HepG2 (cell line): ENCODE measurements around the gene TFPI. TPM values are rescaled to one million over a fixed set of nuclear protein-coding genes. Genes with fewer than 3 reads are reported as not detected.

Source experiments
- ATAC-seq: fragments of 200-7000 bp; cut with Tn5 transposase; 3 replicates; pipeline ENCODE4 v1.9.1; 2020; ENCODE audit warnings: mild to moderate bottlenecking, moderate library complexity
- BruUV-seq: library from RNA; stranded (reverse); fragments of 400-500 nt; replicated peaks from 2 replicates; lab custom pipeline; 2021; lab: Mats Ljungman, UMichigan
- CTCF ChIA-PET: fragments of 300-600 bp; formaldehyde crosslinking; extraction: SDS; loops from one replicate; lab custom pipeline; 2021; ENCODE audit warnings: low total read pairs, inconsistent platforms, low intra/inter-chr PET ratio; lab: Yijun Ruan, JAX
- POLR2A ChIA-PET: fragments of 350-600 bp; sonication (Branson Sonifier 250); formaldehyde crosslinking; loops from one replicate; lab custom pipeline; 2020; ENCODE audit warnings: antibody characterized with exemption, inconsistent platforms; lab: Yijun Ruan, JAX
- DNase-seq: peaks from one replicate; pipeline ENCODE4 v3.0.0-alpha.2; 2015; ENCODE audit warnings: low spot score
- FAIRE-seq: peaks from 3 replicates; lab custom pipeline; 2011; peaks lifted over from hg19 to GRCh38; lab: Jason Lieb, UNC
- H2AFZ ChIP-seq: one replicate; pipeline ENCODE4 v1.6.1; 2011; ENCODE audit warnings: low read length, inconsistent platforms
- H3K27ac ChIP-seq: fragments of 300-600 bp; 3 replicates; pipeline ENCODE4 v1.8.0; 2011; ENCODE audit warnings: mixed run types, mild to moderate bottlenecking, mixed read lengths, low read length, inconsistent platforms; ENCODE audit not compliant: insufficient read depth; ENCODE audit errors: extremely low read length
- H3K27me3 ChIP-seq, 2 experiments: fragments of 200-600 bp in 1 of 2; 2 replicates in 1 of 2; 3 replicates in 1 of 2; pipeline versions ENCODE4 v1.6.0 to v1.8.0; 2011; ENCODE audit warnings: low read length in 2 of 2, mild to moderate bottlenecking in 2 of 2, moderate library complexity in 2 of 2, inconsistent platforms in 1 of 2; ENCODE audit not compliant: insufficient read depth in 2 of 2, control insufficient read depth in 1 of 2
- H3K36me3 ChIP-seq, 2 experiments: fragments of 200-600 bp in 1 of 2; replicated peaks in 1 of 2; 2 replicates in 1 of 2; 3 replicates in 1 of 2; pipeline versions ENCODE4 v1.5.1 to v1.8.0; 2011; ENCODE audit warnings: low read length in 2 of 2, inconsistent platforms in 1 of 2; ENCODE audit not compliant: insufficient read depth in 2 of 2, control insufficient read depth in 1 of 2
- H3K4me1 ChIP-seq: 2 replicates; pipeline ENCODE4 v1.5.1; 2012; ENCODE audit warnings: low read length, inconsistent platforms; ENCODE audit not compliant: insufficient read depth
- H3K4me2 ChIP-seq: 2 replicates; pipeline ENCODE4 v1.6.0; 2011; ENCODE audit warnings: low read depth, low read length, inconsistent platforms
- H3K4me3 ChIP-seq, 3 experiments: fragments of 200-600 bp in 1 of 3; sonication (generic), shearing (Covaris generic) in 1 of 3; replicated peaks in 1 of 3; 2 replicates each; pipeline ENCODE4 v1.5.1; 2011 to 2016; ENCODE audit warnings: low read length in 3 of 3, inconsistent platforms in 2 of 3, low read depth in 2 of 3, mild to moderate bottlenecking in 2 of 3, control low read depth in 1 of 3, mixed read lengths in 1 of 3; ENCODE audit not compliant: insufficient read depth in 1 of 3
- H3K79me2 ChIP-seq: one replicate; pipeline ENCODE4 v1.6.1; 2011; ENCODE audit warnings: low read length, inconsistent platforms; ENCODE audit not compliant: insufficient read depth
- H3K9ac ChIP-seq: 2 replicates; pipeline ENCODE4 v1.6.0; 2011; ENCODE audit warnings: mild to moderate bottlenecking, low read depth, low read length, inconsistent platforms; ENCODE audit not compliant: insufficient read depth
- H3K9me3 ChIP-seq: 2 replicates; pipeline ENCODE4 v1.5.1; 2012; ENCODE audit warnings: mild to moderate bottlenecking, low read length
- H4K20me1 ChIP-seq: 2 replicates; pipeline ENCODE4 v1.6.0; 2011; ENCODE audit warnings: inconsistent platforms, mild to moderate bottlenecking, low read length, moderate library complexity; ENCODE audit not compliant: insufficient read depth
- CHCHD3 ChIP-seq: sonication (generic); formaldehyde crosslinking; IDR thresholded peaks from 2 replicates; pipeline ENCODE4 v1.8.0; 2022; ENCODE audit warnings: mild to moderate bottlenecking, missing genetic modification reagents, moderate library complexity
- HNRNPK ChIP-seq: fragments of 200-400 bp; formaldehyde crosslinking; IDR thresholded peaks from 2 replicates; pipeline ENCODE4 v1.6.1; 2018; ENCODE audit warnings: low read length, low read depth, moderate library complexity, mild to moderate bottlenecking; ENCODE audit not compliant: poor library complexity, severe bottlenecking
- NKX3-1 ChIP-seq: sonication (generic); formaldehyde crosslinking; IDR thresholded peaks from 2 replicates; pipeline ENCODE4 v1.5.0; 2020; ENCODE audit warnings: missing genetic modification reagents
- NR2C2 ChIP-seq: sonication (generic); formaldehyde crosslinking; IDR thresholded peaks from 2 replicates; pipeline ENCODE4 v1.4.0; 2020; ENCODE audit warnings: missing genetic modification reagents, mild to moderate bottlenecking, moderate library complexity, borderline replicate concordance
- PCBP1 ChIP-seq: fragments of 200-400 bp; formaldehyde crosslinking; IDR thresholded peaks from 2 replicates; pipeline ENCODE4 v1.6.1; 2017; ENCODE audit warnings: mild to moderate bottlenecking, low read depth, low read length, borderline replicate concordance
- SKI ChIP-seq: fragments of 450-650 bp; IDR thresholded peaks from one replicate; pipeline ENCODE4 v1.6.1; 2018; ENCODE audit warnings: mild to moderate bottlenecking; ENCODE audit not compliant: partially characterized antibody
- ZFP90 ChIP-seq: sonication (generic); formaldehyde crosslinking; IDR thresholded peaks from 2 replicates; pipeline ENCODE4 v1.8.0; 2022; ENCODE audit warnings: missing genetic modification reagents, mild to moderate bottlenecking, inconsistent platforms, borderline replicate concordance
- ZFX ChIP-seq: sonication (generic); formaldehyde crosslinking; IDR thresholded peaks from 2 replicates; pipeline ENCODE4 v1.4.0; 2020; ENCODE audit warnings: mild to moderate bottlenecking, low read depth, missing genetic modification reagents, moderate library complexity
- ZNF431 ChIP-seq: sonication (generic); formaldehyde crosslinking; IDR thresholded peaks from 2 replicates; pipeline ENCODE4 v1.9.0; 2022; ENCODE audit warnings: missing genetic modification reagents, low read depth, mild to moderate bottlenecking, borderline replicate concordance
- whole genome bisulfite sequencing: methylation state at CpG from one replicate; pipeline ENCODE4 v1.1.6; 2017; ENCODE audit warnings: low lambda C conversion rate; 5-methylcytosine and 5-hydroxymethylcytosine counted together
- in situ Hi-C: cut with HindIII; loops from 2 replicates; pipeline ENCODE4 v1.10.0; 2017; ENCODE audit warnings: low pct_unique_long_range_greater_than_20kb; ENCODE audit not compliant: extremely low pct_ligation_motif_present
- intact Hi-C: fragments of 100-400 bp; cut with micrococcal nuclease; formaldehyde crosslinking; loops from one replicate; pipeline ENCODE4 v1.10.0; 2022; ENCODE audit not compliant: unreplicated experiment
- polyA plus RNA-seq, 8 experiments: library from polyadenylated mRNA; depleted of rRNA in 3 of 8; stranded (reverse) in 7 of 8; unstranded in 1 of 8; fragments of >200 nt; fragmentation: Illumina TruSeq in 4 of 8; extraction: Trizol in 4 of 8; gene quantifications; 2 replicates each; pipeline versions ENCODE4 v1.2.1 to v1.2.3, GENCODE V29; 2011 to 2016; ENCODE audit warnings: low read depth in 4 of 8, missing spikeins in 1 of 8, mixed read lengths in 1 of 8; ENCODE audit not compliant: insufficient read depth in 1 of 8
- total RNA-seq, 5 experiments: library from RNA; depleted of rRNA; stranded (reverse); fragments of >200 nt; fragmentation: Illumina TruSeq; extraction: Trizol; gene quantifications; 2 replicates each; pipeline ENCODE4 v1.2.3, GENCODE V29; 2016; ENCODE audit warnings: low read depth in 1 of 5
- TF ChIP-seq, protein P1 (sequence below): sonication (generic); formaldehyde crosslinking; IDR thresholded peaks from 2 replicates; pipeline ENCODE4 v1.5.1; 2020; ENCODE audit warnings: mild to moderate bottlenecking, missing genetic modification reagents, moderate library complexity
- TF ChIP-seq, protein P2 (sequence below): IDR thresholded peaks from 2 replicates; pipeline ENCODE4 v1.6.1; 2018; ENCODE audit warnings: missing genetic modification reagents
- TF ChIP-seq, protein P3 (sequence below): IDR thresholded peaks from 2 replicates; pipeline ENCODE4 v1.6.1; 2016; ENCODE audit warnings: low read depth

The TFPI gene
- total and polyA plus RNA-seq, 2 of the 13 experiments (the other 11 are each of a cell fraction or from before 2014, with no cell fraction given) = 301 to 436 TPM

GRCh38 chr2:187483537-187483936 lies 70.7 kb downstream of the TFPI start:
- H3K36me3 ChIP-seq = peaks cover 8 to 71% of the 10 kb centered on the region in 2 experiments
- 43% methylated on average over 2 of the region's 2 CpGs for WGBS
- H3K9ac ChIP-seq = no peak overlapping the region
- intact Hi-C loops = no loop called here
- H3K9me3 ChIP-seq = no peaks in the 10 kb centered on the region
- in situ Hi-C loops = no loop called here
- H3K4me2 ChIP-seq = no peak overlapping the region
- H3K79me2 ChIP-seq = no peaks in the 10 kb centered on the region
- H3K27me3 ChIP-seq = no peaks in the 10 kb centered on the region
- BruUV-seq = no TSS peak
- ChIA-PET CTCF (no interaction called here), POLR2A (no interaction called here)
- no peak overlapping the region for H2AFZ ChIP-seq
- TF ChIP-seq, protein P1, sequence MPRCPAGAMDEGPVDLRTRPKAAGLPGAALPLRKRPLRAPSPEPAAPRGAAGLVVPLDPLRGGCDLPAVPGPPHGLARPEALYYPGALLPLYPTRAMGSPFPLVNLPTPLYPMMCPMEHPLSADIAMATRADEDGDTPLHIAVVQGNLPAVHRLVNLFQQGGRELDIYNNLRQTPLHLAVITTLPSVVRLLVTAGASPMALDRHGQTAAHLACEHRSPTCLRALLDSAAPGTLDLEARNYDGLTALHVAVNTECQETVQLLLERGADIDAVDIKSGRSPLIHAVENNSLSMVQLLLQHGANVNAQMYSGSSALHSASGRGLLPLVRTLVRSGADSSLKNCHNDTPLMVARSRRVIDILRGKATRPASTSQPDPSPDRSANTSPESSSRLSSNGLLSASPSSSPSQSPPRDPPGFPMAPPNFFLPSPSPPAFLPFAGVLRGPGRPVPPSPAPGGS (CRISPR knock-in tag) = no peak
- TF ChIP-seq NKX3-1 = 0 out of 2 replicates have a peak, but pooled peaks have one; percentile 9
- TF ChIP-seq, all 625 proteins: peak for 1
- DNase-seq (no peak), FAIRE-seq (no peak), ATAC-seq (peak; percentile 41; the same call in 1 of the 3 replicates)
- Histone ChIP-seq H3K4me1 (no peaks in the 10 kb centered on the region), H3K27ac (no peak overlapping the region), H4K20me1 (peaks cover 10% of the 10 kb centered on the region), H3K4me3 (no peak overlapping the region)

GRCh38 chr2:187482796-187483195 lies 71.4 kb downstream of the TFPI start:
- 95% methylated on average over 5 of the region's 5 CpGs for WGBS
- TF ChIP-seq, protein P2, sequence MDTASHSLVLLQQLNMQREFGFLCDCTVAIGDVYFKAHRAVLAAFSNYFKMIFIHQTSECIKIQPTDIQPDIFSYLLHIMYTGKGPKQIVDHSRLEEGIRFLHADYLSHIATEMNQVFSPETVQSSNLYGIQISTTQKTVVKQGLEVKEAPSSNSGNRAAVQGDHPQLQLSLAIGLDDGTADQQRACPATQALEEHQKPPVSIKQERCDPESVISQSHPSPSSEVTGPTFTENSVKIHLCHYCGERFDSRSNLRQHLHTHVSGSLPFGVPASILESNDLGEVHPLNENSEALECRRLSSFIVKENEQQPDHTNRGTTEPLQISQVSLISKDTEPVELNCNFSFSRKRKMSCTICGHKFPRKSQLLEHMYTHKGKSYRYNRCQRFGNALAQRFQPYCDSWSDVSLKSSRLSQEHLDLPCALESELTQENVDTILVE (CRISPR knock-in tag) = no peak
- TF ChIP-seq PCBP1 = 0 out of 2 replicates have a peak, but pooled peaks have one; percentile 56
- peak; percentile 96 for TF ChIP-seq HNRNPK
- no peak for TF ChIP-seq ZNF431
- no peak for TF ChIP-seq ZFP90
- TF ChIP-seq, protein P3, sequence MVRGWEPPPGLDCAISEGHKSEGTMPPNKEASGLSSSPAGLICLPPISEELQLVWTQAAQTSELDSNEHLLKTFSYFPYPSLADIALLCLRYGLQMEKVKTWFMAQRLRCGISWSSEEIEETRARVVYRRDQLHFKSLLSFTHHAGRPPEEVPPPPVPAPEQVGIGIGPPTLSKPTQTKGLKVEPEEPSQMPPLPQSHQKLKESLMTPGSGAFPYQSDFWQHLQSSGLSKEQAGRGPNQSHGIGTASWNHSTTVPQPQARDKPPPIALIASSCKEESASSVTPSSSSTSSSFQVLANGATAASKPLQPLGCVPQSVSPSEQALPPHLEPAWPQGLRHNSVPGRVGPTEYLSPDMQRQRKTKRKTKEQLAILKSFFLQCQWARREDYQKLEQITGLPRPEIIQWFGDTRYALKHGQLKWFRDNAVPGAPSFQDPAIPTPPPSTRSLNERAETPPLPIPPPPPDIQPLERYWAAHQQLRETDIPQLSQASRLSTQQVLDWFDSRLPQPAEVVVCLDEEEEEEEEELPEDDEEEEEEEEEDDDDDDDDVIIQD = no peak
- no peak for TF ChIP-seq ZFX (CRISPR knock-in tag)
- no peak for TF ChIP-seq NR2C2 (CRISPR knock-in tag)
- TF ChIP-seq SKI = no peak
- TF ChIP-seq CHCHD3 (CRISPR knock-in tag) = no peak

More at GRCh38 chr2:187482796-187483195, 71.4 kb downstream of the TFPI start:
- Histone ChIP-seq H2AFZ (no peak overlapping the region), H3K36me3 (peaks cover 10 to 73% of the 10 kb centered on the region in 2 experiments), H4K20me1 (peaks cover 10% of the 10 kb centered on the region), H3K4me1 (no peaks in the 10 kb centered on the region), H3K9ac (no peak overlapping the region), H3K9me3 (no peaks in the 10 kb centered on the region), H3K4me2 (no peak overlapping the region), H3K79me2 (no peaks in the 10 kb centered on the region), H3K27me3 (no peaks in the 10 kb centered on the region), H3K4me3 (no peak overlapping the region), H3K27ac (no peak overlapping the region)
- ATAC-seq (0 out of 3 replicates have a peak, but pooled peaks have one; percentile 27), DNase-seq (no peak), FAIRE-seq (no peak)
- intact Hi-C loops = no loop called here
- ChIA-PET POLR2A (no interaction called here), CTCF (no interaction called here)
- BruUV-seq = TSS peak; percentile 12
- in situ Hi-C loops = no loop called here
